Astrocyte of the cerebellum (primary cell): ENCODE data around the gene HSPB1.

Source experiments
- DNase-seq: peaks from one replicate; pipeline ENCODE4 v3.0.0-alpha.2; 2011; ENCODE audit warnings: low read depth
- H3K4me3 ChIP-seq: 2 replicates; pipeline ENCODE4 v1.5.1; 2011; ENCODE audit warnings: mild to moderate bottlenecking, low read depth, low read length, moderate library complexity
- in situ Hi-C: cut with HindIII; loops from 2 replicates; pipeline ENCODE4 v1.10.0; 2017; ENCODE audit warnings: low sequenced_read_pairs
- TF ChIP-seq, protein P1 (sequence below): IDR thresholded peaks from 2 replicates; pipeline ENCODE4 v1.5.1; 2012; ENCODE audit warnings: low read length, low read depth, moderate library complexity, mild to moderate bottlenecking; ENCODE audit errors: missing control alignments

Gene HSPB1

DNA sequence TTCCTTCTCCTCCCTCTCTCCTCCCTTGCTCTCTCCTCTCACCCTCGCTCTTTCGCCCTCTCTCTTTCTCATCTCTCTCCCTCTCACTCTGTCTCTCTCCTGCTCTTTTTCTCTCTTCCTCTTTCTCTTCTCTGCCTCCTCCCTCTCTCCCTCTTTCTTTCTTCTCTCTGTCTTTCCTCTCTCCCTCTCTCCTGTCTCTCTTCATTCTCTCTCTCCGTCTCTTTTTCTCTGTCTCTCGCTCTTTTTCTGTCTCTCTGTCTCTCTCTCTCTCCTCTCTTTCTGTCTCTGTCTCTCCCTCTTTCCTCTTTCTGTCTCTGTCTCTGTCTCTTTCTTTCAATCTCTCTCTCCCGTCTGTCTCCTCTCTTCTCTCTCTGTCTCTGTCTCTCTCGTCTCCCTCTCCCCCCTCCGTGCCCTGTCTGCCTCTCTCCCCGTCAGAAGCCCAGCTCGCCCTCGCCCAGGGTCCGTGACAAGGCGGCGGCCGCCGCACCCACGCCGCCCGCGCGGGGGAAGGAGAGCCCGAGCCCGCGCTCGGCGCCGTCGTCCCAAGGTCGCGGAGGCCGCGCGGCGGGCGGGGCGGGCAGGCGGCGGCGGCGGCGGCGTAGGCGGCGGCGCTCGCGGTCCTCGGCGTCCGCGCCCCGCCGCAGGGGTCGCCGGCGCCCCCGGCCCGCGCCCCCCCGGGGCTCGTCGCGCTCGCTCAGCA lies 21.3 kb upstream of the HSPB1 start:
- TF ChIP-seq, protein P1, sequence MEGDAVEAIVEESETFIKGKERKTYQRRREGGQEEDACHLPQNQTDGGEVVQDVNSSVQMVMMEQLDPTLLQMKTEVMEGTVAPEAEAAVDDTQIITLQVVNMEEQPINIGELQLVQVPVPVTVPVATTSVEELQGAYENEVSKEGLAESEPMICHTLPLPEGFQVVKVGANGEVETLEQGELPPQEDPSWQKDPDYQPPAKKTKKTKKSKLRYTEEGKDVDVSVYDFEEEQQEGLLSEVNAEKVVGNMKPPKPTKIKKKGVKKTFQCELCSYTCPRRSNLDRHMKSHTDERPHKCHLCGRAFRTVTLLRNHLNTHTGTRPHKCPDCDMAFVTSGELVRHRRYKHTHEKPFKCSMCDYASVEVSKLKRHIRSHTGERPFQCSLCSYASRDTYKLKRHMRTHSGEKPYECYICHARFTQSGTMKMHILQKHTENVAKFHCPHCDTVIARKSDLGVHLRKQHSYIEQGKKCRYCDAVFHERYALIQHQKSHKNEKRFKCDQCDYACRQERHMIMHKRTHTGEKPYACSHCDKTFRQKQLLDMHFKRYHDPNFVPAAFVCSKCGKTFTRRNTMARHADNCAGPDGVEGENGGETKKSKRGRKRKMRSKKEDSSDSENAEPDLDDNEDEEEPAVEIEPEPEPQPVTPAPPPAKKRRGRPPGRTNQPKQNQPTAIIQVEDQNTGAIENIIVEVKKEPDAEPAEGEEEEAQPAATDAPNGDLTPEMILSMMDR, result no peak
- peak overlapping the region; percentile 12 for H3K4me3 ChIP-seq
- in situ Hi-C loops, result loop anchor here (10.0 kb wide), 1 partner anchor 56 kb away; no protein-coding TSS in a partner anchor
- no peak for DNase-seq

DNA sequence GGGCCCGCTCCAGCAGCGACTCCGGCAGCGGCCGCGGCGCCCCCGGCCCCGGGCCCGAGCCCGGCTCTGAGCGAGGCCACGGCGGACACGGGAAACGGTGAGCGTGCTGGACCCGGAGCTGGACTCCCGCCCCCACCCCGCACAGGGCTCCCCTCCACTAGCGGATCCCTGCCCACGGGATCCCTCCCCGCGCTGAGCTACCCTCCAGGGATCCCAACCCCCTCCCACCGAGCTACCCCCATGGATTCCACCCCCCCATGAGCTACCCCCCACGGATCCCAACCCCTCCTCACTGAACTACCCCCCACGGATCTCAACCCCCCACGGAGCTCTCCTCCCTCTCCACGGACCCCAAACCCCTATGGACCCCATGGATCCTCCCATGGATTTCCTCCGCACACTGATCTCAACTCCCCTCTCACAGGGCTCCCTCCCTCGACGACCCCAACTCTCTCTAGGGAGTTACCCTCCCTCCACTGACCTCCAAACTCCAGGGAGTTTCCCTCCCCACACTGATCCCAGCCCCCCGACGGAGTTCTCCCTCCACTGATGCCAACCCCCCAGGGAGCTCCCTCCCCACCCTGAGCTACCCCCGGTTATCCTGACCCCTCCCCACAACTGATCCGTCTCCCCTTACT lies 20.6 kb upstream of the HSPB1 start:
- TF ChIP-seq, protein P1, result no peak
- peak overlapping the region; percentile 23 for H3K4me3 ChIP-seq
- in situ Hi-C loops, result loop anchor here (10.0 kb wide), 1 partner anchor 57 kb away; no protein-coding TSS in a partner anchor
- no peak for DNase-seq

DNA sequence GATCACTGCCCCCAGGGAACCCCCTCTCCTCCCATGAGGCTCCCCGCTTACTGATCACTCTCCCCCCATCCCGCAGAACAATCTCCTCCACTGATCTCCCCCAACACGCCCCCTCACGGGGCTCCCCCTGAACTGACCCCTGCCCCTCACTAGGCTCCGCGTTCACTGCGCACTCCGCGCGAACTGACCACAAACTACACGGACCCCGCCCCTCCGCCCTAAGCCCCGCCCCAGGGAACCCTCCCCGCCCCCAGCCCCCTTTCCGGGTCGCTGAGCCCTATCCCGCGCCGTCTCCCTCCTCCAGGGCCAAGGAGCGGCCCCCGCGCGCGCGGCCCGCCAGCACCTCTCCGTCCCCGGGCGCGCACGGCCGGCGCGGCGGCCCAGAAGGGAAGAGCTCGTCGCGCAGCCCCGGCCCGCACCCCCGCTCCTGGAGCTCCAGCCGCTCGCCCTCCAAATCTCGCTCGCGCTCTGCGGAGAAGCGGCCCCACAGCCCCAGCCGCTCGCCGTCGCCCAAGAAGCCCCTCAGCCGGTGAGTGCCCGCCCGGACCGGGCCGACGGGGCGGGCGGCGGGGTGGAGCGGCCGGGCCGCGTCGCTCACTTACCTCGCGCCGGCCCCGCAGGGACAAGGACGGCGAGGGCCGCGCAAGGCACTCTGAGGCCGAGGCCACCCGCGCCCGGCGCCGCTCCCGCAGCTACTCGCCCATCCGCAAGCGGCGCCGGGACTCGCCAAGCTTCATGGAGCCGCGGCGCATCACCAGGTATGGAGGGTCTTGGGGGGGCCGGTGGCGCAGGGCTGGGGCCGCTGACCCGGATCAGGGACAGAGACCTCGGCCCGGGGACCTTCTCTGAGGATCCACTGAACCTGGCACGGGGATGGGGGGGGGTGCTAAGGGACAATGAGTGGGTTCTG lies 19.9 kb upstream of the HSPB1 start:
- DNase-seq, result no peak
- peak overlapping the region; percentile 23 for H3K4me3 ChIP-seq
- TF ChIP-seq, protein P1, result no peak
- in situ Hi-C loops, result loop anchor here (10.0 kb wide), 1 partner anchor 58 kb away; no protein-coding TSS in a partner anchor

DNA sequence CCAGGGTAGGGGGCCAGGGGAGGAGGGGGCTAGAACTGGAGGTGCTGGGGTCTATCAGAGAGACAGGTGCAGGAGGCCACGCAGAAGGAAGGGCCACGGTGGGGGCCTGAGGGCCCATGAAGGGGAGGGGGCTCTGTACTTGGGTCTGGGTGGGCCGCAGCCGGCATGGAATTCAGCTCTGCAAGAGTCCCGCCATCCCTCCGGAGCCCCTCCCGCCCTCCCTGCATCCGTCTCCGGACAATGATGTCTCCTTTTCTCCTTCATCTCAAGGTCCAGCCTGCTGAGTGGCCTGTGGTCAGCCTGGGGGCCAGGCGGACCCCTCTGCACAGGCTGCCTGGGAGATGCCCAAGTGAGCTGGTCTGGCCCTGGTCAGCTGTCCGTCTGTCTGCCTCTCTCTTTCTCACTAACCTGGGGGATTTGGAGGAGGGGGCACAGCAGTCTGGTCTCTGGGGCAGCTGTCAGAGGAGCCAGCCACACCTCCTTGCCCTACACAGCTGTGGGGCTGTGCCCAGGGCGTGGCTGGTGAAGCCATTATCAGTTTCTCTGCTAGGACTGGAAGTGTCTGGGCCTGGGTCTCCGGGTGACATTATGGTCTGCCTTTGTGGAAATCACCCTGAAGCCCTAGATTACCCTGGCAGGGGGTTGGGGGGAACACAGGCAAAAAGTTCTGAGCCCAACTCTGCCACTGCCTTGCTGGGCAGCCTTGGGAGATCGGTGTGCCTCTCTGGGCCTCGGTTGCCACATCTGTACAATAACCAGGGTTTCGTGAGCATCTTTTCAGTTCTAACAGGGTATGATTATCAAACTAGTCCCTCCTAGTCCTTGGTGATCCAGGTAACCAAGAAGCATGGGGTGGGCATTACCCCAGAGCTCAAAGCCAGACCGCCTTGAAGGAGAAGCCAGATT lies 19.0 kb upstream of the HSPB1 start:
- in situ Hi-C loops, result loop anchor here (10.0 kb wide), 1 partner anchor 59 kb away; no protein-coding TSS in a partner anchor
- TF ChIP-seq, protein P1, result no peak
- no peak for DNase-seq
- peak overlapping the region; percentile 22 for H3K4me3 ChIP-seq

DNA sequence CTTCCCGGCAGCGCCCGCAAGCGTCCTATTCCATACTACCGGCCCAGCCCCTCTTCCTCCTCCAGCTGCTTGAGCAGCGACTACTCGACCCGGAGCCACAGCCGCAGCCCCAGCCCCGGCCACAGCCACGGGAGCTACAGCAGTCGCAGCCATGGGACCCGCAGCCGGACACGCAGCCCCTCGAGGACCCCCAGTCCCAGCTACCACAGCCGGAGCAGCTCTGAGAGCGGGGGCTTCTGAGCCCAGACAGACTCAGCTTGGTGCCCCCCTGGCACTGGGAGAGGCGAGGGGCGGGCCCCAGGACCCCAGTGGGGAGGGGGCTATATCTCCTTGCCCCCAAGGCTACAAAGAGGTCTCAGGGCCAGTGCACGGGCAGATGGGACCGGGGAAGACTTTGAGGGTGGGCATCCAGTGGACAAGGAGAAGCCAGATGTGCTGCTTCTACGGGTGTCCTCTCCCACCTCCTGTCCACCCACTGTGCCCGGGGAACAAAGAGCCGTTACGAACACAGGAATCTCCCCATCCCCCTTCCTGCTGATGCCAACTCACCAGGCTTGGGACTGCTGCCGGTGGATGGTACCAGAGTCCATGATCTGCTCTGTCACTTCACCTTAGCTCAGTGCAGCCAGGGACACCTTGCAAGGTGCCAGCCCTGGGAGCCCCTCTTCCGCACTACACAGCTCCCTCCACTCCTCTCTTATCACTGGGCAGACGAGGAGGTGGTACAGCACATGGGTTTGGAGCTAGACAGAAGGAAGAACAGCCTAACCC lies 16.7 kb upstream of the HSPB1 start:
- in situ Hi-C loops, result loop anchor here (10.0 kb wide), 1 partner anchor 61 kb away; no protein-coding TSS in a partner anchor
- TF ChIP-seq, protein P1, result no peak
- no peak overlapping the region for H3K4me3 ChIP-seq
- DNase-seq, result no peak
